H1 (cell line): ENCODE results near the gene NKTR. TPM values are rescaled to one million over a fixed set of nuclear protein-coding genes. Genes with fewer than 3 reads are reported as not detected.

Experiments used
- ATF2 ChIP-seq: IDR thresholded peaks from 2 replicates; pipeline ENCODE4 v1.6.1; 2012; ENCODE audit warnings: low read length, inconsistent platforms
- BACH1 ChIP-seq: IDR thresholded peaks from 2 replicates; pipeline ENCODE4 v1.6.1; 2012; ENCODE audit warnings: low read length, improper control_type of control experiment
- CEBPB ChIP-seq: IDR thresholded peaks from 2 replicates; pipeline ENCODE4 v1.6.1; 2012; ENCODE audit warnings: low read depth, low read length
- CTCF ChIP-seq, 3 experiments: IDR thresholded peaks; 1 replicate in 2 of 3; 2 replicates in 1 of 3; pipeline versions ENCODE4 v1.5.1 to v1.6.1; 2011; ENCODE audit warnings: low read length in 3 of 3, mild to moderate bottlenecking in 3 of 3, inconsistent platforms in 2 of 3, low read depth in 1 of 3, moderate library complexity in 1 of 3; ENCODE audit not compliant: insufficient read depth in 1 of 3; ENCODE audit errors: control extremely low read depth in 1 of 3
- E2F6 ChIP-seq: IDR thresholded peaks from 2 replicates; pipeline ENCODE4 v1.6.1; 2012; ENCODE audit warnings: inconsistent platforms
- EP300 ChIP-seq, 2 experiments: IDR thresholded peaks; 1 replicate in 1 of 2; 2 replicates in 1 of 2; pipeline ENCODE4 v1.6.1; 2011 to 2012; ENCODE audit warnings: low read depth in 2 of 2, low read length in 2 of 2, mild to moderate bottlenecking in 2 of 2, borderline replicate concordance in 1 of 2, inconsistent platforms in 1 of 2, moderate library complexity in 1 of 2
- GABPA ChIP-seq: IDR thresholded peaks from 2 replicates; pipeline ENCODE4 v1.6.1; 2011; ENCODE audit warnings: mild to moderate bottlenecking, low read length, moderate library complexity, borderline replicate concordance; ENCODE audit not compliant: insufficient read depth
- GTF2F1 ChIP-seq: IDR thresholded peaks from 2 replicates; pipeline ENCODE4 v1.6.1; 2012; ENCODE audit warnings: low read depth, low read length, improper control_type of control experiment, borderline replicate concordance
- MAFK ChIP-seq: IDR thresholded peaks from 2 replicates; pipeline ENCODE4 v1.6.1; 2012; ENCODE audit warnings: low read depth, mild to moderate bottlenecking, improper control_type of control experiment, low read length
- NRF1 ChIP-seq: IDR thresholded peaks from 2 replicates; pipeline ENCODE4 v1.6.1; 2011; ENCODE audit warnings: mild to moderate bottlenecking, low read depth, low read length, improper control_type of control experiment
- RNF2 ChIP-seq: fragments of 200-900, 300-1000 bp; sonication (generic); IDR thresholded peaks from 2 replicates; pipeline ENCODE4 v1.7.1; 2016; ENCODE audit warnings: borderline replicate concordance, low read depth, mild to moderate bottlenecking, antibody characterized with exemption, low read length; ENCODE audit not compliant: poor library complexity, severe bottlenecking; ENCODE audit errors: missing control alignments
- TCF12 ChIP-seq: IDR thresholded peaks from 2 replicates; pipeline ENCODE4 v1.6.1; 2011; ENCODE audit warnings: low read depth, mild to moderate bottlenecking, low read length
- TEAD4 ChIP-seq: IDR thresholded peaks from 2 replicates; pipeline ENCODE4 v1.6.1; 2012; ENCODE audit warnings: low read depth, low read length, inconsistent platforms, mixed read lengths
- polyA plus RNA-seq, 7 experiments: library from polyadenylated mRNA; depleted of rRNA in 3 of 7; stranded (reverse) in 5 of 7; unstranded in 2 of 7; fragments of >200 nt in 5 of 7; fragments of 200-250 nt in 2 of 7; gene quantifications; 1 replicate in 5 of 7; 2 replicates in 1 of 7; 4 replicates in 1 of 7; pipeline versions ENCODE4 v1.2.1 to v1.2.3, GENCODE V29; 2011 to 2013; ENCODE audit warnings: missing spikeins in 2 of 7, mixed read lengths in 2 of 7
- total RNA-seq: library from RNA; stranded (reverse); fragmentation: NEBNext Ultra II Directional; extraction: Animal tissue kit (Norgen Biotek cat#: 25700); gene quantifications from 2 replicates; pipeline ENCODE4 v1.2.1, GENCODE V29; 2021

The NKTR gene
- total and polyA plus RNA-seq, 2 of the 8 experiments (the other 6 are each of a cell fraction or from before 2014, with no cell fraction given) = 24.1 to 62.2 TPM

DNA sequence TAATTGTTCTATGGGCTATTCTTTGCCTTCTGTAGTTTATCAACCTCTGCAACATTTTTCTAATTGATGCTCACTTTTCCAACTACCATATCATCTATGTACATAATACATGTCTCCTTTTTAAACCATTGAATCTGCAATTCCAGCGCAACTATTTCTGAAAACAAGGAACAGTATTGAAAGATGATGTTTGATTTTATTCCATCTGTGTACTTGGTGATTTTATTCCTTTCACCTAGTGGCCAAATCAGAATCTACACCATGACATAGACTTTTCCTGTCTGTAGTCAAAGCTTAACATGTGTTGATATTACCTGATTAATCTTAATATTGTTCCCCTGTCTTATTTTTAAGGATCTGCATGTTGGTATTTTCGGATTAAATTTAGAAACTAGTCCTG is 13.0 kb downstream of the NKTR start (continued):
- TF ChIP-seq EP300 (IDR thresholded peaks at IDR 0.05; ENCODE audit: borderline replicate concordance in 1 of 2, low read depth in 2 of 2, low read length in 2 of 2) = no peak
- no peak for TF ChIP-seq CEBPB
- TF ChIP-seq MAFK = peak; percentile 49; the same call in 1 of the 2 replicates
- peak in 1 of 3 experiments; percentile 50; a peak in 1 of 4 replicates for TF ChIP-seq CTCF (IDR thresholded peaks at IDR 0.05; ENCODE audit: control extremely low read depth in 1 of 3, insufficient read depth in 1 of 3, low read depth in 1 of 3, low read length in 3 of 3)
- TF ChIP-seq E2F6 = no peak
- TF ChIP-seq BACH1 = peak; percentile 40; the same call in 1 of the 2 replicates
- TF ChIP-seq TCF12 = no peak
- no peak for TF ChIP-seq ATF2
- TF ChIP-seq GABPA = no peak
- no peak for TF ChIP-seq NRF1
- TF ChIP-seq GTF2F1 = no peak
- no peak for TF ChIP-seq RNF2
- TF ChIP-seq TEAD4 = no peak
